Rectal smooth muscle tissue (tissue), 1 donor: Measurements from ENCODE around the gene KCNK17.

Experiments
- H3K27ac ChIP-seq: one replicate; pipeline ENCODE4 v1.7.0; 2013; ENCODE audit warnings: low read depth, low read length, inconsistent platforms
- H3K27me3 ChIP-seq: one replicate; pipeline ENCODE4 v1.7.0; 2013; ENCODE audit warnings: low read length; ENCODE audit not compliant: control insufficient read depth, insufficient read depth
- H3K36me3 ChIP-seq: one replicate; pipeline ENCODE4 v1.7.0; 2013; ENCODE audit warnings: low read length; ENCODE audit not compliant: control insufficient read depth, insufficient read depth
- H3K4me1 ChIP-seq: one replicate; pipeline ENCODE4 v1.7.0; 2013; ENCODE audit warnings: low read length; ENCODE audit not compliant: control insufficient read depth, insufficient read depth
- H3K4me3 ChIP-seq: one replicate; pipeline ENCODE4 v1.7.0; 2013; ENCODE audit warnings: low read length
- H3K9ac ChIP-seq: one replicate; pipeline ENCODE4 v1.7.0; 2013; ENCODE audit warnings: low read length

The KCNK17 gene

DNA sequence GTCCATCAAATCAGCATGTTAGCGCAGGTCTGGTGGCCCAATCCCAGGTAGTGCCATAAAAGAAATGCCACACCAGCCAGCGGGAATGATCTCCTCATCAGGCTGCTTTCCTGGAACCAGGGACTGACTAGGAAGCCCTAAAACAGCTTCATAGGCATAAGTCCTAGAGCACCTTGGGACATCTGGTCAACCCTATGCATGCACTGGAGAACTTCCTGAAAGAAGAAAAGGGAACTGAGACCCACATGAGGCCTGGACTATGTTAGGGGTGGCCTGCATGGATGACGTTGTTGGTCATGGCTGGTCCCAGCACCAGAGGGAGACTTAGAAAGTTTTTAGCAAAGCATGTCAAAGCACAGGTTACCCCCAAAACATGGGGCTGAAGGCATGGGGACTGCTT is 15.8 kb upstream of the KCNK17 start:
- H3K4me1 ChIP-seq, result no peaks in the 10 kb centered on the region
- no peaks in the 10 kb centered on the region for H3K36me3 ChIP-seq
- no peak overlapping the region for H3K4me3 ChIP-seq
- no peak overlapping the region for H3K9ac ChIP-seq
- no peak overlapping the region for H3K27ac ChIP-seq
- no peaks in the 10 kb centered on the region for H3K27me3 ChIP-seq

DNA sequence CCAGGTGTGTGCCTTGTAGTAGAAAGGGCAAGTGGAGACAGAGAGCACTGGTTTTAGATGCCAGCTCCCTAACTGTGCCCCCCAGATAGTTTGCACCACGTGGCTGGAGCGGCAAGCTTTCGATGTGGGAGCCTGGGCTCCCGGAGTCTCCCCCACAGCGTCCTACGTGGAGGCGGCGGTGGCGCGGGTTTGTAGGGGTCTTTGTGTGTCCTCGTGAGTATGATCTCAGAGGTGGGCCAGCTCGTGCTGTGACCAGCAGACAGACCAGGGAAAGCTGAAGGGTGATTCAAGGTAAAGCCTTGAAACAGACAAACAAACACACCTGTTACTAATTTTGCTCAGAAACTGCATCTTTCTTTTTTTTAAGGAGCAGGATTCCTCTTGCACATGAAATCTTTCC is 13.8 kb upstream of the KCNK17 start:
- H3K4me3 ChIP-seq, result no peak overlapping the region
- no peaks in the 10 kb centered on the region for H3K27me3 ChIP-seq
- H3K4me1 ChIP-seq, result no peaks in the 10 kb centered on the region
- no peak overlapping the region for H3K9ac ChIP-seq
- no peaks in the 10 kb centered on the region for H3K36me3 ChIP-seq
- H3K27ac ChIP-seq, result no peak overlapping the region

DNA sequence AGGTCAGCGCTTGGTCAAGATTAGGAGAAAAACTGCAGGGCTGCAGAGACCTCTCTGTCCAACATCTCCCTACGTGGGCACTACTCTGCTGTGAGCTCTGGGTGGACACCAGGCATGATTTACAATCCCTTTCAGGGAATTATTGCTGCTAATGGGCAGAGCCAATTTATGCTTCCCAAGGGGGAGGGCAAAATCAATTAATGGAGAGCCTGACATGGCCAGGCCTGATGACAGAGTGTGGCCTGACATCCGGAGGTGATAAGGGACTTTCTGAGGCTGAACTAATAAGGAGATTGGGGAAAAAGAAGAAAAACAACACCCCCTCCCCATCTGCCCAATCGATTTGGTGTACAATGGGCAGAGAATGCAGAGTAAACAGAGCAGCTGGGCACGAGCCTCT is 13.3 kb upstream of the KCNK17 start:
- Histone ChIP-seq H3K36me3 (no peaks in the 10 kb centered on the region), H3K4me1 (no peaks in the 10 kb centered on the region), H3K4me3 (no peak overlapping the region), H3K9ac (no peak overlapping the region), H3K27me3 (no peaks in the 10 kb centered on the region), H3K27ac (no peak overlapping the region)

DNA sequence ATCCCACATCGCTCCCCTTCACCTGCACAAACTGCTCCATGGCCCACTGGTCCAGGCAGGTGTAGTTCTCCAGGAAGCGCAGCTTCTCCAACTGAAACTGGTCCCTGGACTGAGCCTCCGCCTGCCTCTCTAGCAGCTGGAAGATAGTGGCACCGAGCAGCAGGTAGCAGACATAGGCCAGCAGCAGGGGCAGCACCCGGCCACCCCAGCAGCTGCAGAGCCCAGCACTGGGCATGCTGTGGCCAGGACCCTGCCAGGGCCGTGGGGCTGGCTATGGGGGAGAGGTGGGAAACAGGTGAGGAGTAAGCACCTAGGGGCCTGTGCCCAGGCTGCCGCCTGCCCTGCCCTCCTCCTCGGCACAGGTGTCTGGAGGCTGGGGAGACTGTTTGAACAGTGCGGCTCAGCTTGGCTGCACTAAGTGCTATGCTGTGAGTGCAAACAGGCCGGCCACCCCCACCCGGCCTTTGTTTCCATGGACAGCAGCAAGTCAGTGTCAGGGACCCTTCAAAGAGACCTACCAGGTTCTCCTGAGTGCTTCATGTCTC is 8.2 kb upstream of the KCNK17 start, which contains the start of gene KCNK16:
KCNK16 (minus strand) TSS at position 397 of the 545 bp plus-strand sequence; CDS start at position 235, 162 bp downstream.
- H3K36me3 ChIP-seq, result no peaks in the 10 kb centered on the region
- no peak within 1 kb of the TSS for H3K4me3 ChIP-seq
- no peaks in the 10 kb centered on the region for H3K4me1 ChIP-seq
- H3K27me3 ChIP-seq, result no peaks in the 10 kb centered on the region
- H3K9ac ChIP-seq, result no peak within 1 kb of the TSS
- H3K27ac ChIP-seq, result no peak within 1 kb of the TSS

DNA sequence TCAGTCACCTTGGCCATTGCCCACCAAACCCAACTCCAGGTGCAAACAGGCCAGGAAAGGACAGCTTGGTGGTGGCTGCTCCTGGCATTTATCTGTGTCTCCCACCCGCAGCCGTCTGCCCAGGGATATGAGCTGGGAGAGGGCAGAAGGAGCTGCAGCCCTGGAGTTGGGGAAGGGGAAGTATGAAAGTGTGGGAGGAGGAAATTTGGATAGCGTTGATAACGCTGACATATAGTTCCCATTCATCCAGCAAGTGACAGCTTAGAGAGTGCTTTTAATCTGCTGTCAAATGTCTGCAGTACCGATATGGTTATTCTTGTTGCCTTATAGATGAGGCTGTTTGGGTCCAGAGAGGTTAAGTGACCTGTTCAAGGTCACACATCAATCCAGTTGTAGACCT is 7.5 kb upstream of the KCNK17 start:
- H3K27me3 ChIP-seq, result no peaks in the 10 kb centered on the region
- no peaks in the 10 kb centered on the region for H3K4me1 ChIP-seq
- no peak overlapping the region for H3K4me3 ChIP-seq
- no peak overlapping the region for H3K9ac ChIP-seq
- no peak overlapping the region for H3K27ac ChIP-seq
- no peaks in the 10 kb centered on the region for H3K36me3 ChIP-seq

DNA sequence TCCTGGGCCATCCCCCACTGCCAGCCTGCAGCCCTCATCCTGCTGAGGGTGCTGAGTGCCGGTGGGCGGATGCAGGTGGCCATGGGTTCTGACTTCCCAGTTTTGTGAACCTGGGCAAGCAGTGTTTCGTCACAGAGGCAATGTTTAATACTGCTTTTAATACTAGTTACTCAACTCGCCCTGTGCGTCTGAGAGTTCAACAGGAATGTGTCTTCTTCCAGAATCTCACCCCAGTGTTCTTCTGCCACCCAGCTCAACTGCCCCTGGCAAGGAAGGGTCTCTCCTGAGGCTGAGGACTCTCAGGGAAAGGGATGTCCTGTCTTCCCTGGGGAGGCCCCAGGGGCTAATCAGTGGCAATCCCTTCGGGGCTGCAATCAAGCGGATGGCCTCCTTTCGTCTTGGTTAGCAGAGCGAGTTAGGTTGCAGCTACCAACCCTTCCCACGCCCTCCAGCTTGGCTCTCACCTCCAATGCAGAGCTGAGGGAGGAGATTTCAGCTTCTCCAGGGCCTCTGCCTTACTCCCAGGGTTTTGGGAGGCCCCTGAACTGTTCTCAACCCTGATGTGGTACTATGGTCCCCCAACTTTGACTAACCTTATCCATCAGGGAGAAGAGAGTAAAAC is 6.3 kb upstream of the KCNK17 start:
- Histone ChIP-seq H3K36me3 (no peaks in the 10 kb centered on the region), H3K4me3 (no peak overlapping the region), H3K4me1 (no peaks in the 10 kb centered on the region), H3K27me3 (no peaks in the 10 kb centered on the region), H3K9ac (no peak overlapping the region), H3K27ac (no peak overlapping the region)

DNA sequence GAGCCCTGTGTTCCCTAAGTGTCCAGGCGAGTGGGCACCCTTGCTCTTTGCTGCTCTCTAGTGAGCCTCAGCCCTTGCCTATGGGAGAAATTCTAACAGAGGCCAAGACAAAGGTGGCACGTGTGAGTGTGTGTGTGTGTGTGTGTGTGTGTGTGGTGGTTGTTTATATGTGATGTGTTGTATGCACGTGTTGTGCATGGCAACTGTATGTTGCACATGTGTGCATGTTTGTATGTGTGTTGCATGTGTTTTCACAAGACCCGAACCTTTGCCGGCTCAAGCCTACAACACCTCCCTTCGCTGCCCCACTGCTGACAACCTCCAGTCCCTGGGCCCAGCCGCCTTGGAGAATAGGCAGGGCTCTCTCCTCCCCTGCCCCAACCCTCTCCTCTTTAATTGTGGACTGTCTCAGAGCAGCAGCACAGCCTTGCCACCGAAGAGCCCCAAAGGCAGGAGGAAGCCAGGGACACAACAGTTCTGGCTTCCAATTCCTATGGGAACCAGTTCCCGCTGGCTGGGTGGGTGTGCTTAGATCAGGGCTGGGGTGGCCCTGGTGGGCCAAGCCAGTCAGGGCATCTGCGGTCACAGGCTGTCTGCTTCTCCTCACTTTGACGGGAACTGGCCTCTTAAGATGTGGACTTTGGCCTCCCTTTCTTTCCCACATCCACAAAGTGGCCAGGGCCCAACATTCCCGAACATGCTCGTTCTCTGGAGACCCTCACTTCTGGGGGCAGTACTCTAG is 5.6 kb upstream of the KCNK17 start:
- H3K27me3 ChIP-seq, result peaks cover 3% of the 10 kb centered on the region
- H3K27ac ChIP-seq, result no peak overlapping the region
- H3K36me3 ChIP-seq, result no peaks in the 10 kb centered on the region
- H3K9ac ChIP-seq, result no peak overlapping the region
- H3K4me1 ChIP-seq, result no peaks in the 10 kb centered on the region
- H3K4me3 ChIP-seq, result no peak overlapping the region

DNA sequence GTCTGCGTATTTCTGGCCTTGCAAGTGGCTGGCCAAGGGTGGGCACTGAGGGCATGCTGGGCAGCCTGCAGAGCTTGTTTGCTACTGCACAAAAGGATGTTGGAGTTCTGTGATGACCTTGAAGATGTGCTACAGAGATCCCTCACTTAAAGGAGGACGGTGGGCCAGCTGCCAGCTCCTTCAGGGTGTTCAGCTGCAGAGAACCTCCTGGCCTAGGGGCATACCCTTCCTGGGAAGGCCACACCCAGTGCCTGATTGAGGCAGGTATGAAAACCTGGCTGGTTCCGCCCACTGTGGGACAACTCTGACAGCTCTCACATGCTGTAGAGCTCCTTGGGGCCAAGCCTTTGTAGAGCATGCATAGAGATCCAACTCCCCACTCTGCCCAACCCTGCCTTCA is 3.0 kb upstream of the KCNK17 start:
- Histone ChIP-seq H3K27me3 (peaks cover 13% of the 10 kb centered on the region), H3K4me3 (no peak overlapping the region), H3K4me1 (no peaks in the 10 kb centered on the region), H3K9ac (no peak overlapping the region), H3K36me3 (no peaks in the 10 kb centered on the region), H3K27ac (no peak overlapping the region)

DNA sequence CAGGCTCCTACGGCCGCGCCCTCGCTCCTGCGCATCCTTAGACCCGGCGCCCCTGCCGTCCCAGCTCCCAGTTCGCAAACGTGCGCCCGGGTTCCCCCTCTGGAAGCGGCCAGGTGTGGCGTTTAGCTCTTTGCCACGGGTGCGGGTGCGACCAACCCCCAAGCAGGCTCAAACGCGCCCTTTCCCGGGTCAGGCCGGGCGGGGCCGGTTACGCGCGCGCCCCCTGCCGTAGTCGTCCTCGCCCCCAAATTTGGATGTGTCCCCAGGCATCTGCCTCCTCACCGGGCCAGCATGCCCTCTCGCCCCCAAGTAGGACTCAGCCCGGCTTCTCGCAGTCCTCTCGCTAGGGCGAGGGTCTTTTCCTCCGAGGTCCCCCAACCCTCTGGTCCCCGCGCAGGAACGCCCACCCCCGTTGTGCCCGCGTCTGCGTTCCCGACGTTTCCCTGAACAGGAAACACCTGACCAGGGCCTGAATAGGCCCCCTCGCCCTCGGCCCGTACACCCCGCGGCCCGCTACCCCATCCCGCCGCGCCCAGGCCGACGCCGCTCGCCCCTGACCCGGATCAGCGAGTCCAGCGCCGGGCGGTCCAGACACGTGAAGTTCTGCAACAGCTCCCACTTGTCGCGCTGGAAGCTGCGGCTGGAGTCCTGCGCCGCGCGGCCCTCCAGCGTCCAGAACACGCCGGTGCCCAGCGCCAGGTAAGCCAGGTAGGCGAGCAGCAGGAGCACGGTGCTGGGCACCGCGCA is 520 bp downstream of the KCNK17 start:
- no peak overlapping the region for H3K9ac ChIP-seq
- peaks cover 13% of the 10 kb centered on the region for H3K27me3 ChIP-seq
- no peak overlapping the region for H3K27ac ChIP-seq
- H3K36me3 ChIP-seq, result no peaks in the 10 kb centered on the region
- no peaks in the 10 kb centered on the region for H3K4me1 ChIP-seq
- H3K4me3 ChIP-seq, result peak overlapping the region; percentile 15

DNA sequence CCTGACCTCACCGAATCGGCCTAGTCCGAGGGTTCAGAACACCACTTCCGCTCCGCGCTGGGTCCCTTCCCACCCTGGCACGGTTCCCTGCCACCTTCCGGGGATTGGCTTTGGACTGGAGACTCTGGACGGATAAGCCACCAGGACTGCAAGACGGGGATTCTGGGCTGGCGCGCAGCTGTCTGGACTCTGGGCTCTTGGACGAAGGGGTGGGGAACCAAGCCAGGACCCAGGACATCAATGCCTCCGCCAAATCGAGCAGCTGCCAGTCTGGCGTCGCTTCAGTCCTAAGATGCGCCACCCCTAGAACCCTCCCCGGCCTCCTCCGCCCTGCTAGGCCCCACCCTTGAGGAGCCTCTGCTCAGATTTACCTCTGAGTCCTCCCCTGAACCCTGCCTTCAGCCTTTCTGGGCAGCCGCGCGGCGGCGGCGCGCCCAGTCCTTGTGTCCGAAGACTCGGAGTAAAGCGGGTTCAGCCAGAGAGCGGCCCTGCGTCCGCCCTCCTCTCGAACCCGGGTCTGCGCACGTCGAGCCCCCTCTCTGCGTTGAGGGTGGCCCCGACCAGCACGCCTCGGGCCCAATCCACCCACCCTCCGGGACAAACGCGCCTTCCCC is 1.2 kb downstream of the KCNK17 start:
- Histone ChIP-seq H3K4me1 (no peaks in the 10 kb centered on the region), H3K36me3 (no peaks in the 10 kb centered on the region), H3K4me3 (peak overlapping the region; percentile 15), H3K9ac (no peak overlapping the region), H3K27ac (no peak overlapping the region), H3K27me3 (peaks cover 13% of the 10 kb centered on the region)

DNA sequence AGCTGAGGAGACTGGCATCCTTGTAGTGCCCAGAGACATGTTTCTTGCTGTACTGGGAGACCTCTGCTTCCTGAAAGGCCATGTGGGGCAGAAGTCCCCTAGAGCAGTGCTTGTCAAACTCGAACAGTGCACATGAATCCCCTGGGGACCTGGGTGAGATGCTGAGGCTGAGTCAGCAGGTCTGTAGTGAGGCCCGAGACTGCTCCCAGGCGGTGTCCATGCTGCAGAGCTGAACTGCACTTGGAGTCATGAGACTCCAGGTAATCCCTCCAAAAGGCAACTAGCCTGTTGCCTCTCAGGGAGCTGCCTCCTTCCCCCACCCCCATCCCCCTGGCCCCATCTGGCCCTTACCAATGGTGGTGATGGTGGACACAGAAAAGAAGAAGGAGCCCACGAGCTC is 3.7 kb downstream of the KCNK17 start:
- Histone ChIP-seq H3K4me3 (no peak overlapping the region), H3K36me3 (no peaks in the 10 kb centered on the region), H3K27me3 (peaks cover 13% of the 10 kb centered on the region)

DNA sequence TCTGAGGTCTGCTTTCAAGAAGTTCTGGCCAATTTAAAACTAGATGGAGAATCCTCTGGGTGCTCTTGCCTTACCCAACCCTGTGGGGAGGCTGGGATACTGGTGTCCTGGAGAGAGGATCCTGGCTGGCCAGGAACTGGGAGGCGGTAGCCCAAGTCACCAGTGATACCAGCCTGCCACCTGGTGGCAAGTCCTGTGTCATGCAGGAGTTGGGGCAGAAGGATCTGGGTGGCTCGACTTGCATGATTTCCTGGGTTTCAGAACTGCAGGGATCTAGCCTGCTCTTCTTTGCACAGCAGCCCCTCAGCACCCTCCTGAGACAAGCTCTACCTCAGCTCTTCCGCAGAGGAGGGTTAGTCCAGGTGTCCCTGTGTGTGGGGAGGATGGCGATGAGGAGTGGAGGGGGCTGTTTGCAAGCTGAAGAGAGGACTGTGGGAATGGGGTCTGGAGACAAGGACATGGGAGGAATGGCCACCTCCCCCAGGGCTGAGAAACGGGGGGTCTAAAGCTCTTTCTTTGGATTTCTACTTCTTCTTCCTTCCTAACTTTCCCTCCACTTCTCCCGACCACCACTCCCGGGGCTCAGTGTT is 4.2 kb downstream of the KCNK17 start:
- no peaks in the 10 kb centered on the region for H3K4me1 ChIP-seq
- no peak overlapping the region for H3K27ac ChIP-seq
- no peak overlapping the region for H3K9ac ChIP-seq
- H3K4me3 ChIP-seq, result no peak overlapping the region
- peaks cover 12% of the 10 kb centered on the region for H3K27me3 ChIP-seq
- H3K36me3 ChIP-seq, result no peaks in the 10 kb centered on the region

More for the DNA sequence above, 3.7 kb downstream of the KCNK17 start:
- H3K4me1 ChIP-seq, result no peaks in the 10 kb centered on the region
- no peak overlapping the region for H3K27ac ChIP-seq
- H3K9ac ChIP-seq, result no peak overlapping the region
